ENCODE data around the gene PTK7.
"Not testable (repeated sequence)": the region's sequence is repeated elsewhere in the genome, so short reads cannot be mapped to it uniquely, and the experiment has no call there.

Gene PTK7

DNA sequence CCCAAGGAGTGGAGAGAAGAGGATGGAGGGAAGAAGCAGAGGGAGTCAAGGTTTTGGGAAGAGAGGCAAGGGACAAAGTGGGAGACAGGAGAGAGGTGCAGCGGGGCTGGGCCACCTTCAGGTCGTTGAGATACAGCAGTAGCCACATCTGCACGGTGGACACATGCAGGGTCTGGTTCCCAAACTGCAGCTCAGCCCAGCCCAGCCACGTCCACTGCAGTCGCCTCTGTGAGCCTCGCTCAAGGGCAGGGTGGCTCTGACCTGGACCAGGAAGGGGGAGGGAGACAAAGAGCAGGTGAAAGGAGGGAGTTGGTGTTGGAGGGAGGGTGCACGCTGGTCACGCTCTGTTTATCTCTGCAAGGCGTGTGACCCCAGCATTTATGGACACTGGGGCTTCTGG, 37.4 kb upstream of the PTK7 start:
- TF ChIP-seq, protein P1, sequence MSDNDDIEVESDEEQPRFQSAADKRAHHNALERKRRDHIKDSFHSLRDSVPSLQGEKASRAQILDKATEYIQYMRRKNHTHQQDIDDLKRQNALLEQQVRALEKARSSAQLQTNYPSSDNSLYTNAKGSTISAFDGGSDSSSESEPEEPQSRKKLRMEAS (IDR thresholded peaks at IDR 0.05; ENCODE audit: low read depth, low read length): no peak
- TF ChIP-seq MYC (IDR thresholded peaks at IDR 0.05; ENCODE audit: low read depth, low read length) (no peak), POLR2A (IDR thresholded peaks at IDR 0.05; ENCODE audit: extremely low read depth, insufficient read length) (no peak)
- TF ChIP-seq, protein P2, sequence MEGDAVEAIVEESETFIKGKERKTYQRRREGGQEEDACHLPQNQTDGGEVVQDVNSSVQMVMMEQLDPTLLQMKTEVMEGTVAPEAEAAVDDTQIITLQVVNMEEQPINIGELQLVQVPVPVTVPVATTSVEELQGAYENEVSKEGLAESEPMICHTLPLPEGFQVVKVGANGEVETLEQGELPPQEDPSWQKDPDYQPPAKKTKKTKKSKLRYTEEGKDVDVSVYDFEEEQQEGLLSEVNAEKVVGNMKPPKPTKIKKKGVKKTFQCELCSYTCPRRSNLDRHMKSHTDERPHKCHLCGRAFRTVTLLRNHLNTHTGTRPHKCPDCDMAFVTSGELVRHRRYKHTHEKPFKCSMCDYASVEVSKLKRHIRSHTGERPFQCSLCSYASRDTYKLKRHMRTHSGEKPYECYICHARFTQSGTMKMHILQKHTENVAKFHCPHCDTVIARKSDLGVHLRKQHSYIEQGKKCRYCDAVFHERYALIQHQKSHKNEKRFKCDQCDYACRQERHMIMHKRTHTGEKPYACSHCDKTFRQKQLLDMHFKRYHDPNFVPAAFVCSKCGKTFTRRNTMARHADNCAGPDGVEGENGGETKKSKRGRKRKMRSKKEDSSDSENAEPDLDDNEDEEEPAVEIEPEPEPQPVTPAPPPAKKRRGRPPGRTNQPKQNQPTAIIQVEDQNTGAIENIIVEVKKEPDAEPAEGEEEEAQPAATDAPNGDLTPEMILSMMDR (IDR thresholded peaks at IDR 0.05; ENCODE audit: low read depth, low read length): no peak
- no peak overlapping the region for H3K4me3 ChIP-seq (ENCODE audit: low read depth, low read length)
- no peak for DNase-seq (ENCODE audit: low read depth)

DNA sequence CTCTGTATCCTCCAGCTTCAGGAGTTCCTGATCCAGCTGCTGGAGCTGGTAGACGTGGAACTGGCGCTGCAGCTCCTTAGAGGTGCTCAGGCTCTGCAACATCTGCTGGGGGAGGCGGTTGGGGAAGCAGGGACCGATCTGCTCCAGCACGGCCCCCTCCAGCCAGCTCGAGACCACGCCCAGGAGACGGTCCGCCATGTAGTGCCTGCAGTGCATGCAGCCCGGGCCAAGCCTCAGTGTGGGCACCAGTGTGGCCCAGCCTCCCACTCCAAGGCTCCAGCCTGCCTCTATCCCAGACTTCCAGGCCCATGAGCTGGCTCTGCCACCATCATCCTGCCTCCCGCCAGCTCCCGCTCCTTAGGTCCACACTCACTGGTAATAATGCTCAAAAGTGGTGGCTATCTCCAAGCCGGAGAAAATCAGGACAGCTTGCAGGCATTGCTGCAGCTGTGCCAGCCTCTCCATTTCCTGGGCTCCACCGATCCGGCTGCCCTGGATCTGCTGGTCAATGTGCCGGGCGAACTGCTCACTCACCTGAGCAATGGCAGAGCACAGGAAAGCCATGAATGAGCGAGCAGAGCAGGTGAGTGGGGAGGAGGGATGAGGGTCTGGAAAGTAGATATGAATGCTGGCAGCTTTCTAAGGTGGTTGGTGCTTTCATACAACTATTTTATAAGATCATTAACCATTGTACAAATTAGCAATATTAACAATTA, 35.4 kb upstream of the PTK7 start:
- DNase-seq (ENCODE audit: low read depth): no peak
- TF ChIP-seq POLR2A (IDR thresholded peaks at IDR 0.05; ENCODE audit: extremely low read depth, insufficient read length) (no peak), MYC (IDR thresholded peaks at IDR 0.05; ENCODE audit: low read depth, low read length) (no peak)
- TF ChIP-seq, protein P2 (IDR thresholded peaks at IDR 0.05; ENCODE audit: low read depth, low read length): no peak
- TF ChIP-seq, protein P1 (IDR thresholded peaks at IDR 0.05; ENCODE audit: low read depth, low read length): no peak
- no peak overlapping the region for H3K4me3 ChIP-seq (ENCODE audit: low read depth, low read length)

DNA sequence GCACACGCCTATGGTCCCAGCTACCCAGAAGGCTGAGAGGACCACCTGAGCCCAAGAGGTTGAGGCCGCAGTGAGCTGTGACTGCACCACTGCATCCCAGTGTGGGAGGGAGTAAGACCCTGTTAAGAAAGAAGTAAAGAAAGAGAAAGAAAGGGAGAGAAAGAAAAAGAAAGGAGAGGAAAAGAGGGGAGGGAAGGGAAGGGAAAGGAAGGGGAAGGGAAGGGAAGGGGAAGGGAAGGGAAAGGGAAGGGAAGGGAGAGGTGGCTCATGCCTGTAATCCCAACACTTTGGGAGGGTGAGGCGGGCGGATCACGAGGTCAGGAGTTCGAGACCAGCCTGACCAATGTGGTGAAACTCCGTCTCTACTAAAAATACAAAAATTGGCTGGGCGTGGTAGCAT, 34.6 kb upstream of the PTK7 start:
- not testable (repeated sequence) for DNase-seq (ENCODE audit: low read depth); H3K4me3 ChIP-seq (ENCODE audit: low read depth, low read length)

DNA sequence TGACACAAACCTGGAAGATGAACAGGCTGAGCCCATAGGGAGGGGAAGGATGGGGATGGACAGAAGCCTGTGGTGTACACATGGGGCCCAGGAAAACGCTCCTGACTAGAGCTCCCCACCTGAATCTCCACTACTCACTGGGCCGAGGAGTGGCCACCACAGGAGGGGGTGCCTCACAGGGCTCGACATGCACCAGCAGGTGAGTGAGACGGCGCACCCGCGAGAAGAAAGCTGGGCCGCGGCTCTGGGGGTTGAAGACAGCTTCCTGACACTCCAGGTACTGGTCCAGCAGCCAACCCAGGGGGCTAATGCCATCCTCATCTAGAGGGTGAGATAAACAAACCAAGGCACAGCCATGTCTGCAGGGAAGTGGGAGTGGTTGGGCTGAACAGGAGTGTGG, 32.8 kb upstream of the PTK7 start:
- no peak for DNase-seq (ENCODE audit: low read depth)
- no peak overlapping the region for H3K4me3 ChIP-seq (ENCODE audit: low read depth, low read length)
- TF ChIP-seq, protein P2 (IDR thresholded peaks at IDR 0.05; ENCODE audit: low read depth, low read length): no peak
- TF ChIP-seq, protein P1 (IDR thresholded peaks at IDR 0.05; ENCODE audit: low read depth, low read length): no peak
- TF ChIP-seq POLR2A (IDR thresholded peaks at IDR 0.05; ENCODE audit: extremely low read depth, insufficient read length) (no peak), MYC (IDR thresholded peaks at IDR 0.05; ENCODE audit: low read depth, low read length) (no peak)

DNA sequence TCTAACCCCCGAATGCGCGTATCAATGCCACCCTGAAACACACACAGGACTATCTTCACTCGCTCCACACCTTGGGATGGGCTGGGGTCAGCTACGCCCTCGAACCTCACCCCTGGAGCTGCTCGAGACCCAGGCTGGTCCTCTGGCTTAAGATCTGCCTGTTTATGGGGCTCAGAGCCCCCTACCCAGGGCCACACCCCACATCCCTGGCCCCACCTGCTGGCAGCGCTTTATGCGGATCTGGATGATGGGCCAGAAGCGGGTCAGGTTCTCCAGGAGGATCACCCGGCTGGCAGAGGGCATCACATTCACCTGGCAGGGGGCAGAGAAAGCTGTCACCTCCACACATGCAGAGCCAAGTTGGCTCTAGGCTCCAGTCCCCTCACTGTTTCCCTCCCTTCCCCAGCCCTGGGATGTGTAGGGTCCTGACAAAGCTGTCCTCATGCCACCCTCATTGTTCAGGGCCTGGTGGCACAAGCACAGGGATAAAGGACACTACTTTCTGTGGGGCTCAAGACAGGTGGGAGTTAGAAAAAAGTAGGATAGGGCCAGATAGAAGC, 30.7 kb upstream of the PTK7 start:
- H3K4me3 ChIP-seq (ENCODE audit: low read depth, low read length): no peak overlapping the region
- no peak for DNase-seq (ENCODE audit: low read depth)
- TF ChIP-seq, protein P1 (IDR thresholded peaks at IDR 0.05; ENCODE audit: low read depth, low read length): no peak
- TF ChIP-seq POLR2A (IDR thresholded peaks at IDR 0.05; ENCODE audit: extremely low read depth, insufficient read length) (no peak), MYC (IDR thresholded peaks at IDR 0.05; ENCODE audit: low read depth, low read length) (no peak)
- TF ChIP-seq, protein P2 (IDR thresholded peaks at IDR 0.05; ENCODE audit: low read depth, low read length): no peak

DNA sequence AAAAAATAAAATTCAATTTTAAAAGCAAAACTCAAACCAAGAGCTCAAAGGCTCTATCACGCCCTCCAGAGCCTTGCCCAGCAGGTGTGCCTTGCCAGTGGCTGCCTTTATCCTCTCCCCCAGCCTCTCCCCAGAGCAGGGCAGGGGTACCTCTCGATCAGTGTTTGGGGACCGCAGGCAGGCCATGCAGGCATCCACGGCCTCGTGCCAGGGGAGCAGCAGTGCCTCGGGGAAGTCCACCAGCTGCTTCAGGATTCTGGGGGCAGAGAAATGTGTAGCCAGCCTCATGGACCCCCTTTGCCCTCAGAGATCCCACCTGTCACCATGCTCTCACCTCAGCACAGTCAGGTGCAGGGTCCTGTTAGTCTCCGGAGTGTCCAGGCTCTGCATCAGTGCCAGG, 28.1 kb upstream of the PTK7 start:
- TF ChIP-seq POLR2A (IDR thresholded peaks at IDR 0.05; ENCODE audit: extremely low read depth, insufficient read length): no peak
- TF ChIP-seq, protein P1 (IDR thresholded peaks at IDR 0.05; ENCODE audit: low read depth, low read length): no peak
- TF ChIP-seq, protein P2 (IDR thresholded peaks at IDR 0.05; ENCODE audit: low read depth, low read length): no peak
- no peak for TF ChIP-seq MYC (IDR thresholded peaks at IDR 0.05; ENCODE audit: low read depth, low read length)
- no peak for DNase-seq (ENCODE audit: low read depth)
- no peak overlapping the region for H3K4me3 ChIP-seq (ENCODE audit: low read depth, low read length)

All from NB4 (cell line).